Endothelial cell of umbilical vein (primary cell): ENCODE results near the gene LINC01488. TPM values are rescaled to one million over a fixed set of nuclear protein-coding genes. Genes with fewer than 3 reads are reported as not detected.
A peak's percentile ranks its signal among the peaks of the same experiment; 100 is the strongest.

Experiments used
- BruUV-seq: library from RNA; stranded (reverse); fragments of 400-500 nt; replicated peaks from 2 replicates; lab custom pipeline; 2021; lab: Mats Ljungman, UMichigan
- CTCF ChIA-PET: fragments of 300-600, 350-600 bp; sonication (Branson Sonifier 250); formaldehyde crosslinking; loops from one replicate; lab custom pipeline; 2021; ENCODE audit warnings: antibody characterized with exemption, inconsistent platforms; lab: Charles Lee
- POLR2A ChIA-PET: fragments of 300-600, 350-600 bp; sonication (Branson Sonifier 250); formaldehyde crosslinking; loops from one replicate; lab custom pipeline; 2021; ENCODE audit warnings: antibody characterized with exemption, inconsistent platforms; lab: Charles Lee
- DNase-seq: peaks from one replicate; pipeline ENCODE4 v3.0.0-alpha.2; 2011; ENCODE audit warnings: low read depth, low spot score
- FAIRE-seq: peaks from 2 replicates; lab custom pipeline; 2011; peaks lifted over from hg19 to GRCh38; lab: Jason Lieb, UNC
- H2AFZ ChIP-seq: 2 replicates; pipeline ENCODE4 v1.6.0; 2012; ENCODE audit warnings: low read depth, low read length, control low read depth, inconsistent platforms
- H3K27ac ChIP-seq: 2 replicates; pipeline ENCODE4 v1.5.1; 2011; ENCODE audit warnings: low read depth, mild to moderate bottlenecking, control low read depth, low read length, moderate library complexity; ENCODE audit not compliant: insufficient read depth
- H3K27me3 ChIP-seq, 2 experiments: 2 replicates each; pipeline versions ENCODE4 v1.6.0 to v1.6.1; 2011; ENCODE audit warnings: low read length in 2 of 2, mixed read lengths in 1 of 2; ENCODE audit not compliant: control insufficient read depth in 2 of 2, insufficient read depth in 2 of 2
- H3K36me3 ChIP-seq, 2 experiments: 2 replicates in 1 of 2; 3 replicates in 1 of 2; pipeline ENCODE4 v1.5.1; 2011; ENCODE audit warnings: low read length in 2 of 2, mild to moderate bottlenecking in 1 of 2, moderate library complexity in 1 of 2; ENCODE audit not compliant: control insufficient read depth in 2 of 2, insufficient read depth in 2 of 2; ENCODE audit errors: extremely low read depth in 1 of 2
- H3K4me1 ChIP-seq: 3 replicates; pipeline ENCODE4 v1.5.1; 2011; ENCODE audit warnings: mild to moderate bottlenecking, low read length; ENCODE audit not compliant: control insufficient read depth, insufficient read depth; ENCODE audit errors: extremely low read depth
- H3K4me2 ChIP-seq: 2 replicates; pipeline ENCODE4 v1.6.1; 2011; ENCODE audit warnings: low read length, control low read depth, mixed read lengths; ENCODE audit not compliant: insufficient read depth
- H3K4me3 ChIP-seq, 3 experiments: fragments of 200-600 bp in 1 of 3; sonication (generic), shearing (Covaris generic) in 1 of 3; replicated peaks in 1 of 3; 2 replicates each; pipeline ENCODE4 v1.5.1; 2011 to 2016; ENCODE audit warnings: control low read depth in 3 of 3, low read length in 3 of 3, mild to moderate bottlenecking in 2 of 3, inconsistent platforms in 1 of 3, low read depth in 1 of 3, moderate library complexity in 1 of 3; ENCODE audit not compliant: insufficient read depth in 1 of 3
- H3K79me2 ChIP-seq: 2 replicates; pipeline ENCODE4 v1.6.0; 2012; ENCODE audit warnings: low read length, inconsistent platforms; ENCODE audit not compliant: control insufficient read depth, insufficient read depth
- H3K9ac ChIP-seq: replicated peaks from 2 replicates; pipeline ENCODE3; 2011; ENCODE audit warnings: low read length, control low read depth; ENCODE audit not compliant: insufficient read depth; ENCODE audit errors: extremely low read depth
- H3K9me1 ChIP-seq: replicated peaks from 3 replicates; pipeline ENCODE4 v1.6.0; 2011; ENCODE audit warnings: mild to moderate bottlenecking, low read length; ENCODE audit not compliant: control insufficient read depth, insufficient read depth; ENCODE audit errors: extremely low read depth
- H3K9me3 ChIP-seq: replicated peaks from 2 replicates; pipeline ENCODE4 v1.5.1; 2012; ENCODE audit warnings: low read length, inconsistent platforms; ENCODE audit not compliant: control insufficient read depth, insufficient read depth
- H4K20me1 ChIP-seq: replicated peaks from 2 replicates; pipeline ENCODE3; 2011; ENCODE audit warnings: mild to moderate bottlenecking, low read length; ENCODE audit not compliant: control insufficient read depth, insufficient read depth; ENCODE audit errors: extremely low read depth
- EZH2 ChIP-seq: IDR thresholded peaks from 2 replicates; pipeline ENCODE4 v1.6.1; 2012; ENCODE audit warnings: borderline replicate concordance, low read depth, mild to moderate bottlenecking, moderate library complexity, low read length, inconsistent platforms; ENCODE audit not compliant: severe bottlenecking
- FOS ChIP-seq: IDR thresholded peaks from 2 replicates; pipeline ENCODE4 v1.6.1; 2011; ENCODE audit warnings: mild to moderate bottlenecking, low read length, moderate library complexity, borderline replicate concordance; ENCODE audit not compliant: insufficient read depth
- GATA2 ChIP-seq: IDR thresholded peaks from 2 replicates; pipeline ENCODE4 v1.7.0; 2011; ENCODE audit warnings: low read depth, mild to moderate bottlenecking, moderate library complexity, mixed read lengths, low read length; ENCODE audit not compliant: insufficient read length, insufficient read depth
- JUN ChIP-seq: IDR thresholded peaks from 2 replicates; pipeline ENCODE4 v1.6.1; 2011; ENCODE audit warnings: borderline replicate concordance, low read depth; ENCODE audit not compliant: insufficient read length, insufficient read depth
- MYC ChIP-seq: IDR thresholded peaks from one replicate; pipeline ENCODE4 v1.6.1; 2011; ENCODE audit warnings: mild to moderate bottlenecking, low read depth, low read length
- POLR2A ChIP-seq: IDR thresholded peaks from 2 replicates; pipeline ENCODE4 v1.6.1; 2012; ENCODE audit warnings: low read depth, mild to moderate bottlenecking, control low read depth, low read length
- POLR2AphosphoS5 ChIP-seq: IDR thresholded peaks from 2 replicates; pipeline ENCODE4 v1.6.1; 2012; ENCODE audit warnings: low read depth, mild to moderate bottlenecking, control low read depth, low read length, moderate library complexity; ENCODE audit not compliant: insufficient read depth
- dilution Hi-C: fragments of 300-500 bp; cut with MboI; formaldehyde crosslinking; loops from one replicate; pipeline ENCODE4 v1.15.0; 2019; ENCODE audit warnings: low sequenced_read_pairs; ENCODE audit not compliant: extremely low pct_ligation_motif_present
- intact Hi-C: fragments of 100-400 bp; cut with micrococcal nuclease; formaldehyde crosslinking; loops from one replicate; pipeline ENCODE4 v1.10.0; 2022
- polyA plus RNA-seq, 4 experiments: library from polyadenylated mRNA; depleted of rRNA in 3 of 4; stranded (reverse) in 3 of 4; unstranded in 1 of 4; fragments of >200 nt; gene quantifications; 2 replicates each; pipeline versions ENCODE4 v1.2.1 to v1.2.3, GENCODE V29; 2011 to 2012; ENCODE audit warnings: missing spikeins in 1 of 4
- total RNA-seq: library from RNA; stranded (reverse); gene quantifications from 2 replicates; pipeline ENCODE4 v1.2.3, GENCODE V29; 2021
- TF ChIP-seq, protein P1 (sequence below): IDR thresholded peaks from 2 replicates; pipeline ENCODE4 v1.6.1; 2011; ENCODE audit not compliant: insufficient read depth, insufficient read length
- TF ChIP-seq, protein P2 (sequence below), 2 donors: IDR thresholded peaks; 1 replicate in 1 of 2; 2 replicates in 1 of 2; pipeline ENCODE4 v1.5.1; 2011; ENCODE audit warnings: low read length in 2 of 2, mild to moderate bottlenecking in 2 of 2, moderate library complexity in 2 of 2, control low read depth in 1 of 2, inconsistent platforms in 1 of 2, low read depth in 1 of 2; ENCODE audit not compliant: insufficient read depth in 1 of 2; ENCODE audit errors: extremely low read depth in 1 of 2

The LINC01488 gene
- total and polyA plus RNA-seq, 2 donors (not counting 3 experiments of a cell fraction or from before 2014, with no cell fraction given) = not detected

GRCh38 chr11:69470793-69471728, 10.4 kb upstream of the LINC01488 start:
- Histone ChIP-seq H3K4me1 (peaks cover 7% of the 10 kb centered on the region), H2AFZ (peak overlapping the region; percentile 78), H3K27ac (peak overlapping the region; percentile 56), H3K36me3 (no peaks in the 10 kb centered on the region), H3K79me2 (no peaks in the 10 kb centered on the region), H3K9me3 (no peaks in the 10 kb centered on the region), H3K9ac (peak overlapping the region; percentile 61), H4K20me1 (no peaks in the 10 kb centered on the region), H3K9me1 (no peaks in the 10 kb centered on the region), H3K4me3 (no peak overlapping the region), H3K4me2 (no peak overlapping the region), H3K27me3 (no peaks in the 10 kb centered on the region)
- POLR2A ChIA-PET = interaction anchor here (1.0 kb wide), 1 partner anchor 22 kb away, joined by 3 read pairs; no protein-coding TSS in a partner anchor
- TF ChIP-seq FOS (peak; percentile 67), GATA2 (no peak), MYC (no peak), JUN (no peak), POLR2A (no peak), EZH2 (no peak), POLR2AphosphoS5 (peak; percentile 51)
- TF ChIP-seq, protein P1, sequence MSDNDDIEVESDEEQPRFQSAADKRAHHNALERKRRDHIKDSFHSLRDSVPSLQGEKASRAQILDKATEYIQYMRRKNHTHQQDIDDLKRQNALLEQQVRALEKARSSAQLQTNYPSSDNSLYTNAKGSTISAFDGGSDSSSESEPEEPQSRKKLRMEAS = peak; percentile 21
- TF ChIP-seq, protein P2, sequence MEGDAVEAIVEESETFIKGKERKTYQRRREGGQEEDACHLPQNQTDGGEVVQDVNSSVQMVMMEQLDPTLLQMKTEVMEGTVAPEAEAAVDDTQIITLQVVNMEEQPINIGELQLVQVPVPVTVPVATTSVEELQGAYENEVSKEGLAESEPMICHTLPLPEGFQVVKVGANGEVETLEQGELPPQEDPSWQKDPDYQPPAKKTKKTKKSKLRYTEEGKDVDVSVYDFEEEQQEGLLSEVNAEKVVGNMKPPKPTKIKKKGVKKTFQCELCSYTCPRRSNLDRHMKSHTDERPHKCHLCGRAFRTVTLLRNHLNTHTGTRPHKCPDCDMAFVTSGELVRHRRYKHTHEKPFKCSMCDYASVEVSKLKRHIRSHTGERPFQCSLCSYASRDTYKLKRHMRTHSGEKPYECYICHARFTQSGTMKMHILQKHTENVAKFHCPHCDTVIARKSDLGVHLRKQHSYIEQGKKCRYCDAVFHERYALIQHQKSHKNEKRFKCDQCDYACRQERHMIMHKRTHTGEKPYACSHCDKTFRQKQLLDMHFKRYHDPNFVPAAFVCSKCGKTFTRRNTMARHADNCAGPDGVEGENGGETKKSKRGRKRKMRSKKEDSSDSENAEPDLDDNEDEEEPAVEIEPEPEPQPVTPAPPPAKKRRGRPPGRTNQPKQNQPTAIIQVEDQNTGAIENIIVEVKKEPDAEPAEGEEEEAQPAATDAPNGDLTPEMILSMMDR (IDR thresholded peaks at IDR 0.05; ENCODE audit: extremely low read depth in 1 of 2, insufficient read depth in 1 of 2, low read depth in 1 of 2, low read length in 2 of 2) = no peak
- peak; percentile 74 for DNase-seq
- dilution Hi-C loops (no loop called here), intact Hi-C loops (loop anchor here (1.0 kb wide), 2 partner anchors 22 to 26 kb away; no protein-coding TSS in a partner anchor)
- BruUV-seq = no TSS peak
- CTCF ChIA-PET = interaction anchor here (1.4 kb wide), 1 partner anchor 23 kb away, joined by 4 read pairs; no protein-coding TSS in a partner anchor
- FAIRE-seq = peak; percentile 92
